A204.1 (cell line): ENCODE measurements around the gene ASTN2.
"Not testable (repeated sequence)": the region's sequence is repeated elsewhere in the genome, so short reads cannot be mapped to it uniquely, and the experiment has no call there.

Source experiments
- FAIRE-seq: peaks from 2 replicates; lab custom pipeline; 2012; peaks lifted over from hg19 to GRCh38; lab: Jason Lieb, UNC

ASTN2 gene

GRCh38 chr9:116693233-116693731 is 721.6 kb downstream of the ASTN2 start:
- no peak for FAIRE-seq

GRCh38 chr9:116692616-116693015 is 722.2 kb downstream of the ASTN2 start:
- FAIRE-seq: no peak

- no peak for FAIRE-seq
These were observed 723.2 kb downstream of the ASTN2 start for GRCh38 chr9:116691607-116692006.

- FAIRE-seq: not testable (repeated sequence)
These were observed 724.1 kb downstream of the ASTN2 start for GRCh38 chr9:116690805-116691204.

DNA sequence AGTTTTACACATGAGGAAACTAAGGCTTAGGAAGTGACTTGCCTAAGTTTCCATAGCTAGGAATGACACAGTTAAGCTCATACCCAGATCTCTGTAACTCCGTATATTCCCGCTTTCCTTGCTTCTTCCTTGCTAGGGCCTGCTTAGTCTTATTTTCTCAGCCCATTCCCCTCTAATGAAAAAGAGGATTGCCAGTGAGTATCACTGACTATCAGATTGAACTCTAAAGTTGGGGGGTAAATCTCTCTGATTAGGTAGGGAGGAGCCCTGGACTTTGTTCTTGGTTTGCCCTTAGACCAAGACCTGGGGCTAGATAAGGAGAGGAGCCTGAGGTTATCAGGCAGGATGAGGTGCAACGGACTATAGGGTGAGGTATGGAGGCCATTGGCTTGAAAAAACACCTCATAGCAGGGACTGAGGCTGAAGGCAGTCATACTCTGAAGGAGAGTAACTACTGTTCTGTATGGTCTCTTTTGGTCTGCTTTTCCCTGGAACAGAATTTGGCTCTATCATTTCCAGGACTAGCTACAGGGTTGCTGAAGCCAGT is 725.3 kb downstream of the ASTN2 start:
- no peak for FAIRE-seq

- no peak for FAIRE-seq
These were observed 725.9 kb downstream of the ASTN2 start for GRCh38 chr9:116688806-116689485.

- FAIRE-seq: no peak
These were observed 727.1 kb downstream of the ASTN2 start for GRCh38 chr9:116687754-116688135.

DNA sequence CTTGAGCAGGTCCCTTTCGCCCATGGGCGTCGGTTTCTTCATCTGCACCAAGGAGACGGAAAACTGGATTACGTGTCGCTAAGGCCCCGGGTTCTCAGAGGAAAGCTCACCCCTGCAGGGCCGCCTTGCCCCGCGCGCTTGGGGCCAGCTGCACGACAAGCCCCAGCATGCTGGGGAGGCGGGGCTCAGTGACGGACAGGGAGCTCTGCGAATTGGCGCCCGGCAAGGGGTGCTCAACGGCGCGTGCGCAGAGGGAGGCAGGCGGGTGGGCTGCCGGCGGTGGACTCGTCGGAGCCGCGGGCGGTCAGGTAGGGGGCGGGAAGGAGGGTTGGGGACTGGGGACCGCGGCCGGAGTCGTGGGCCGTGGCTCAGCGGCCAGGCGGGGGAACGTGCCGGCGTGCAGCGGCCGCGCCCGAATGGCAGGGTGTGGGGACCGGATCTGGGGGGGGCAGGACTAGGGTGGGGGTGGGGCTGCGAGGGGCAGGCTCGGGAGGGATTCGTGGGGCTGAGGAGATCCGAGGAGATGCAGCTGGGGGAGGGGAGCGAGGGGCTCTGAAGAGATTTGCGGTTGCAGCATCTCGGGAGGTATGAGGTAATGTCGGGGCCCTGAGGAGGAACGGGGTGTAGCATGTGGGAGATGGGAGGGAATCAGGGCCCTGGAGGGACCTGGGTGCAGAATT is 727.6 kb downstream of the ASTN2 start, which contains the start of gene TRIM32:
Gene TRIM32, plus strand, starts transcription at position 232 of the 680 bp plus-strand sequence. CDS start 10,438 bp downstream, outside the sequence.
- no peak for FAIRE-seq

- FAIRE-seq: no peak
These were observed 728.2 kb downstream of the ASTN2 start for GRCh38 chr9:116686693-116687073.

- no peak for FAIRE-seq
These were observed 728.7 kb downstream of the ASTN2 start for GRCh38 chr9:116686135-116686534.

DNA sequence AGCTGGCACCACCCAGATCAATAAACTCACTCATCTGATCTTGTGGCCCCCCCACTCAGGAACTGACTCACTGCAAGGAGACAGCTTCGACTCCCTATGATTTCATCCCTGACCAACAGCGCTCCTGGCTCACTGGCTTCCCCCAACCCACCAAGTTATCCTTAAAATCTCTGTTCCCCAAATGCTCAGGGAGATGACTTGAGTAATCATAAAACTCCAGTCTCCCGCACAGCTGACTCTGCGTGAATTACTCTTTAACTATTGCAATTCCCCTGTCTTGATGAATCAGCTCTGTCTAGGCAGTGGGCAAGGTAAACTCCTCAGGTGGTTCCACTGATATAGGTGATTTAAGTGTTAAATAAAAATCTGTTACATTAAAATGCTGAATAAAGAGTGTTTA is 729.7 kb downstream of the ASTN2 start:
- FAIRE-seq: no peak

- FAIRE-seq: no peak
These were observed 731.3 kb downstream of the ASTN2 start for GRCh38 chr9:116683535-116683934.

- no peak for FAIRE-seq
These were observed 740.5 kb downstream of the ASTN2 start for GRCh38 chr9:116674210-116674980.

DNA sequence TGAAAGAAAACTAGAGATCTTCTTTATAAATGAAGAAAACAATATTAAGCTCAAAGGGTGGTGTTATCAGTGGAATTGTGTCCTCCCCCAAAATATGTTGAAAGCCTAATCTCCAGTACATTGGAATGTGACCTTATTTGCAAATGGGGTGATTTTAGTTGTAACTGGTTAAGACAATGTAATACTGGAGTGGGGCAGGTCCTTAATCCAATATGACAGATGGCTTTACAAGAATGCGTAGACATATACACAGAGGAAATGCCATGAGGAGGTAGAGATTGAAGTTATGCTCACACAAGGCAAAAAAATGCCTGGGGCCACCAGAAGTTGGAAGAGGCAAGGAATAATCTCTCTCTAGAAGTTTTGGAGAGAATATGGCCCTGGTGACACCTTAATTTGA is 741.5 kb downstream of the ASTN2 start:
- no peak for FAIRE-seq

DNA sequence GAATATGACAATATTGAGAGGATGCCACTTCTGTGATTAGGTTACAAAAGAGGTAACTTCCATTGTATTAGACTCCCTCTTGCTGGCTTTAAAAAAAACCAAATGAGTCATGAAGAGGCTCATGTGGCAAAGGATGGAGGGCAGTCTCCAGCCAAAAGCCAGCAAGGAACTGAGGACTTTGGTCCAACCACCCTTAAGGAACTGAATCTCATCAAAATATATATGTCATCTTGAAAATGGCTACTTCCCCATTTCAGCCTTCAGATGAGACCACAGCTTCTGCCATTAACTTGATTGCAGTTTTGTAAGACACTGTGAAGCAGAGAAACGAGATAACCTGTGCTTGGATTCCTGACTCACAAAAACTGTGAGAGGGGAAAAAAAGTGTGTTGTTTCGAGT is 743.3 kb downstream of the ASTN2 start:
- FAIRE-seq: no peak

DNA sequence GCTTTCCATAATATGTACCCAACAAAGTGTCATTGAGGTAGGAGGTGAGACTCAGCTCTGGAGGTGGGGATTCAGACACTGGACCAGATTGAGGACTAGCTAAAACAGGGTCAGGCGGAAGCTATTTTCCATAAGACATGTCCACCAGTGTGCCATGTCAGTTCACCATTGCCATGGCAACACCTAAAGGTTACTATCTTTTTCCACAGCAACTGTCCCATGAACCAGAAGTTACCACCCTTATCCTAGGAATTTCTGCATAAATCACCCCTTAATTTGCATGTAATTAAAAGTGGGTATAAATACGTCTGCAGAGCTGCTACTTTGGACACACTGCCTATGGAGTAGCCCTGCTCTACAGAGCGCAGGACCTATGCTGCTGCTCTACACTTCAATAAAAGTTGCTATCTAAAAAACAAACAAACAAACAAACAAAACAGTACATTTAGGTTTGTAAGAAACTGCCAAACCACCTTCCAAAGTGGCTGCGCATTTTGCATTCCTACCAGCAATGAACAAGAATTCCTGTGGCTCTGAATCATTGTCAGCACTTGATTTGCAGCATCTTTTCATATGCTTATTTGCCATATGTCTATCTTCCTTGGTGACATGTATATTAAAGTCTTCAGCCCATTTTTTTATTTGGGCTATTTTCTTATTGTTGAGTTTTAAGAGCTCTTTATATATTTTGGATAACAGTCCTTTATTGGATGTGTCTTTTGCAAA is 745.7 kb downstream of the ASTN2 start:
- no peak for FAIRE-seq

- no peak for FAIRE-seq
These were observed 751.3 kb downstream of the ASTN2 start for GRCh38 chr9:116663581-116663980.

DNA sequence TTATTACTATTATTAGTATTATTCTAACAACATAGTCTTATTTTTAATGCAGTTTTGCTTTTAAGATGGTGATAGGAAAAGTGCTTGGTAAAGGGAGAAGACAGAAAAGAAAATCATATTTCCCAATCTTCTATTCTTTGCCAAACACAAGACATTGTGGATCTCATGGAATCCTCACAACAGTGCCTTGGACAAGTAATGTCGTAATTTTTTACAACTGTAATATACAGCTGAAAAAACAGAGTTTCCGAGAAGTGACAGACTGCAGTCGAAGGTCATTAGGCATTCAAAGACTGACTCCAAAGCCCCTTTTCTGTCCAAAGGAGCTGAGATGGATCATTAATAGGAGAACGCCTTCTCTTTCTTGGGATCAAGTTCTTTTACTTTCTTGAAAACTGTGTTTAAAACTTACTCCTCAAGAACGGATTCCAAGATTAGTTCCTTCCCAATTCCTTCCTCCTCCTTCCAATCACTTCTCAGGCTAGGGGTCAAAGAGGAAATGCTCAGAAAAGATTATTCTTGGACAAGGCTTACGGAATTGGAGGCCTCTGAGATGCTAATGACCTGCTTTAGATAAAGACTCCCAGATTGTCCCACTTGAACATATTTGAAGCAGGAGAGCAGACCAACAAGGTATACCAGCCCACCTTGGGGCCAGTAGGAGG is 752.1 kb downstream of the ASTN2 start:
- FAIRE-seq: no peak

DNA sequence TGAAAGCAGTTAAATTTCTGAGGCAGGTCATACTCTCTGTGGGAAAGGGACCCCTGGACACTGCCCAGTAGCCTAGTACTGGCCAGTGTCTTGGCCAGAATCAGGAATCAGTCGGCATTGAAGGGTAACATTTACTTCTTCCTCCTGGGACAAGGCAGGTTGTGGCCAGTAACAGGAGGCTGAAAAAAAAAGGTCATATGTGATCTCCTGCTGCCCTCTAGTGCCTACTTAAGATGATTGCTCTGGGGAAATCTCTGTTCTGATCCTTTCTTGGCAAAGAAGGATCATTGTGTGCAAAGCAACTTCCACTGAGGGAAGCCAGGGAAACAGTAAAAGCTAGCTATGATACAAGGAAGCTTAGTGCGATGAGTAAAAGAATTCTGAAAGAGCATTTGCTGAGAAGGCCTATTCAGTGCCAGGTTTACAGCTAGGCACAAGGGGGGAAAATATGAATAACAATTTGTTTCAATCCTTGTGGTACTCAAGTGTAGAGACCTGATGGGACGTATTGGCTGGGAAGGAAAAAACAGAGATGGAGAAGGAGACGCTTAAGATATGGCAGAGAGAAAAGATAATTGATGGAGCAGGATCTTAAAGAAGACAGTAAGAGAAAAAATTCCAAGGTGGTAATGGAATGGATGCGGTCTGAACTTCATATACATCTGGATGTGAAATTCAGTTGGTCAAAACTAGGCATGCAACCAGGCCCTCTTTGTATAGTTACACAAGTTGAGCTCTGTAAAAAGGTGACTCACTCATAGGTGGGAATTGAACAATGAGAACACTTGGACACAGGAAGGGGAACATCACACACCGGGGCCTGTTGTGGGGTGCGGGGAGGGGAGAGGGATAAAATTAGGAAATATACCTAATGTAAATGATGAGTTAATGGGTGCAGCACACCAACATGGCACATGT is 753.6 kb downstream of the ASTN2 start:
- FAIRE-seq: peak; percentile 88

GRCh38 chr9:116658265-116658664 is 756.6 kb downstream of the ASTN2 start:
- no peak for FAIRE-seq
